ENCODE measurements around the gene ETFB. TPM values are rescaled to one million over a fixed set of nuclear protein-coding genes. Genes with fewer than 3 reads are reported as not detected.

ETFB gene
- total and polyA plus RNA-seq, 9 of the 15 experiments (the other 6 are each of a cell fraction or from before 2014, with no cell fraction given), result 18.1 to 143 (median 96.1) TPM

DNA sequence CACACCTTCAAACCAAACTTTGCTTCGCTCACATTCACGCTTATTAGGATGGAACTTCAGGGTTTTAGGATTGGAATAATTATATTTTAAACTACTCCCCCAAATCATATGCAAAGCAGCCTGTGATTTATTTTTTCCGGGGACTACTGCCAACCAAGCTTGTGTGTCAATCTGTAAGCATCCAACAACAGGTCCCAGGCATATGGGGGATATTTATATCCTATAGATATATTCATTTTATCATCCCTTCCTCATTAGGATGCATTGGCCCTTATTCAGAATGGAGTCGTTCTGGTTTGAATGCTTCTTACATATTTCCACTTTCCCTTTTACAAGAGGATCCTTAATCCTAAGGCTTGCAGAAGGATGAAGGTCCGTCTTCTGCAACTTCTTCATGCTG, 33.0 kb upstream of the ETFB start (continued):
- TF ChIP-seq L3MBTL2 (IDR thresholded peaks at IDR 0.05), result no peak
- TF ChIP-seq CEBPB (tag; IDR thresholded peaks at IDR 0.05), result no peak
- no peak for TF ChIP-seq ARHGAP35 (IDR thresholded peaks at IDR 0.05; ENCODE audit: partially characterized antibody)
- no peak for TF ChIP-seq MBD2 (IDR thresholded peaks at IDR 0.05; ENCODE audit: borderline replicate concordance, low read depth)
- TF ChIP-seq, protein P1, sequence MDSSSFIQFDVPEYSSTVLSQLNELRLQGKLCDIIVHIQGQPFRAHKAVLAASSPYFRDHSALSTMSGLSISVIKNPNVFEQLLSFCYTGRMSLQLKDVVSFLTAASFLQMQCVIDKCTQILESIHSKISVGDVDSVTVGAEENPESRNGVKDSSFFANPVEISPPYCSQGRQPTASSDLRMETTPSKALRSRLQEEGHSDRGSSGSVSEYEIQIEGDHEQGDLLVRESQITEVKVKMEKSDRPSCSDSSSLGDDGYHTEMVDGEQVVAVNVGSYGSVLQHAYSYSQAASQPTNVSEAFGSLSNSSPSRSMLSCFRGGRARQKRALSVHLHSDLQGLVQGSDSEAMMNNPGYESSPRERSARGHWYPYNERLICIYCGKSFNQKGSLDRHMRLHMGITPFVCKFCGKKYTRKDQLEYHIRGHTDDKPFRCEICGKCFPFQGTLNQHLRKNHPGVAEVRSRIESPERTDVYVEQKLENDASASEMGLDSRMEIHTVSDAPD (CRISPR knock-in tag; IDR thresholded peaks at IDR 0.05), result no peak

- peak; percentile 34 to 43 (median 40) for DNase-seq (ENCODE audit: extremely low read depth in 1 of 4, low spot score in 3 of 4)
- Histone ChIP-seq H2AFZ (ENCODE audit: low read depth, low read length) (no peak overlapping the region; the same call in 1 of the 2 replicates), H4K20me1 (replicated peaks; ENCODE audit: control insufficient read depth, insufficient read depth, low read length) (no peaks in the 10 kb centered on the region), H3K4me1 (replicated peaks in 1 of 2; ENCODE audit: control insufficient read depth in 2 of 2, insufficient read depth in 2 of 2, low read length in 2 of 2) (peaks cover 14% of the 10 kb centered on the region in 2 experiments; a peak in 4 of 5 replicates), H3K9me3 (replicated peaks; ENCODE audit: control insufficient read depth, insufficient read depth, low read depth, low read length) (peaks cover 10% of the 10 kb centered on the region), H3K36me3 (ENCODE audit: control insufficient read depth, insufficient read depth, low read length) (no peaks in the 10 kb centered on the region), H3K9me1 (ENCODE audit: control insufficient read depth, insufficient read depth, low read length) (no peaks in the 10 kb centered on the region), H3K9ac (ENCODE audit: insufficient read depth in 1 of 2, low read depth in 2 of 2, low read length in 2 of 2) (no peak overlapping the region), H3K4me3 (no peak overlapping the region), H3K27ac (ENCODE audit: extremely low read depth, low read depth, low read length) (no peak overlapping the region), H3K79me2 (ENCODE audit: control insufficient read depth, insufficient read depth, low read length) (peaks cover 18% of the 10 kb centered on the region; the same call in 2 of the 3 replicates), H3K27me3 (ENCODE audit: control insufficient read depth in 2 of 2, insufficient read depth in 2 of 2, low read length in 2 of 2) (no peaks in the 10 kb centered on the region), H3K4me2 (ENCODE audit: insufficient read depth, low read length) (no peak overlapping the region)
- peak; percentile 61 for FAIRE-seq
- intact Hi-C loops (cut with micrococcal nuclease) (no loop called here), in situ Hi-C loops (cut with MboI) (no loop called here)
- CTCF ChIA-PET (ENCODE audit: low intra/inter-chr PET ratio), result interaction anchor here (0.6 to 1.2 kb wide), 2 partner anchors 44 to 117 kb away, joined by 3 to 4 read pairs; no protein-coding TSS in a partner anchor
- POLR2A ChIA-PET, result no interaction called here
- no TSS peak for BruUV-seq (replicated peaks)
- TF ChIP-seq RAD21 (CRISPR knock-in tag; conservative IDR thresholded peaks at IDR 0.05 in 1 of 2, IDR thresholded peaks at IDR 0.05 in 1 of 2), result peak; percentile 26 to 37; a peak in 2 of 4 replicates
- TF ChIP-seq SMC3 (conservative IDR thresholded peaks at IDR 0.05; ENCODE audit: insufficient read depth, low read depth, low read length), result 0 out of 2 replicates have a peak, but pooled peaks have one; percentile 21
- no peak for TF ChIP-seq TEAD1 (CRISPR knock-in tag; IDR thresholded peaks at IDR 0.05)
- TF ChIP-seq, protein P2, sequence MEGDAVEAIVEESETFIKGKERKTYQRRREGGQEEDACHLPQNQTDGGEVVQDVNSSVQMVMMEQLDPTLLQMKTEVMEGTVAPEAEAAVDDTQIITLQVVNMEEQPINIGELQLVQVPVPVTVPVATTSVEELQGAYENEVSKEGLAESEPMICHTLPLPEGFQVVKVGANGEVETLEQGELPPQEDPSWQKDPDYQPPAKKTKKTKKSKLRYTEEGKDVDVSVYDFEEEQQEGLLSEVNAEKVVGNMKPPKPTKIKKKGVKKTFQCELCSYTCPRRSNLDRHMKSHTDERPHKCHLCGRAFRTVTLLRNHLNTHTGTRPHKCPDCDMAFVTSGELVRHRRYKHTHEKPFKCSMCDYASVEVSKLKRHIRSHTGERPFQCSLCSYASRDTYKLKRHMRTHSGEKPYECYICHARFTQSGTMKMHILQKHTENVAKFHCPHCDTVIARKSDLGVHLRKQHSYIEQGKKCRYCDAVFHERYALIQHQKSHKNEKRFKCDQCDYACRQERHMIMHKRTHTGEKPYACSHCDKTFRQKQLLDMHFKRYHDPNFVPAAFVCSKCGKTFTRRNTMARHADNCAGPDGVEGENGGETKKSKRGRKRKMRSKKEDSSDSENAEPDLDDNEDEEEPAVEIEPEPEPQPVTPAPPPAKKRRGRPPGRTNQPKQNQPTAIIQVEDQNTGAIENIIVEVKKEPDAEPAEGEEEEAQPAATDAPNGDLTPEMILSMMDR (IDR thresholded peaks at IDR 0.05 in 2 of 3, conservative IDR thresholded peaks at IDR 0.05 in 1 of 3; ENCODE audit: insufficient read depth in 2 of 3, low read depth in 1 of 3, low read length in 3 of 3), result peak; percentile 40 to 71 (median 47); a peak in 3 of 6 replicates
- no peak for ATAC-seq
- WGBS (ENCODE audit: insufficient coverage, low coverage, missing lambda C conversion rate), result 42% methylated on average over 7 of the region's 7 CpGs
Observed at GRCh38 chr19:51398096-51398704, 32.0 kb upstream of the ETFB start.

Measured in K562 (cell line).